ENCODE data around the gene DENND1C. TPM values are rescaled to one million over a fixed set of nuclear protein-coding genes. Genes with fewer than 3 reads are reported as not detected.

The DENND1C gene
- total RNA-seq, 2 experiments from 2014 or later = 58.2 to 61.2 TPM

- Mint-ChIP-seq H3K4me3 (peak overlapping the region; percentile 85), H3K27me3 (peaks cover 1% of the 10 kb centered on the region), H3K27ac (peak overlapping the region; percentile 89), H3K9me3 (no peaks in the 10 kb centered on the region), H3K36me3 (ENCODE audit: low read depth) (no peaks in the 10 kb centered on the region), H3K4me1 (ENCODE audit: low read depth) (peaks cover 32% of the 10 kb centered on the region)
- intact Hi-C loops (cut with micrococcal nuclease) = loop anchor here (2.0 to 10.0 kb wide), 3 partner anchors 116 to 346 kb away; partner anchors contain the start of genes GPR108 and TRIP10
- TF ChIP-seq CTCF (IDR thresholded peaks at IDR 0.05) = peak; percentile 96
- POLR2A ChIA-PET = interaction anchor here (0.6 to 1.4 kb wide), 5 partner anchors 35 to 350 kb away, joined by 3 to 6 read pairs (median 3); partner anchors contain the start of gene DENND1C
- ATAC-seq (peak; percentile 76), DNase-seq (peak; percentile 95)
- CTCF ChIA-PET = interaction anchor here (0.6 to 3.3 kb wide), 20 partner anchors 12 to 347 kb away, joined by 3 to 37 read pairs (median 5); partner anchors contain the start of genes DENND1C, GPR108, TNFSF14 and TUBB4A
Measured at GRCh38 chr19:6516659-6517291, 35.2 kb upstream of the DENND1C start.

GRCh38 chr19:6516018-6516658 lies 34.6 kb upstream of the DENND1C start:
- peak; percentile 84 for DNase-seq
- POLR2A ChIA-PET = interaction anchor here (0.6 to 1.4 kb wide), 4 partner anchors 35 to 347 kb away, joined by 3 to 6 read pairs (median 3); partner anchors contain the start of gene DENND1C
- peaks cover 1% of the 10 kb centered on the region for H3K27me3 Mint-ChIP-seq
- H3K4me1 Mint-ChIP-seq (ENCODE audit: low read depth) = peaks cover 34% of the 10 kb centered on the region
- intact Hi-C loops (cut with micrococcal nuclease) = loop anchor here (2.0 to 10.0 kb wide), 3 partner anchors 116 to 347 kb away; partner anchors contain the start of genes GPR108 and TRIP10
- peak overlapping the region; percentile 86 for H3K27ac Mint-ChIP-seq
- CTCF ChIA-PET = interaction anchor here (0.7 to 3.3 kb wide), 19 partner anchors 11 to 348 kb away, joined by 3 to 37 read pairs (median 5); partner anchors contain the start of genes DENND1C, GPR108, TNFSF14 and TUBB4A
- no peak for TF ChIP-seq CTCF (IDR thresholded peaks at IDR 0.05)
- no peaks in the 10 kb centered on the region for H3K36me3 Mint-ChIP-seq (ENCODE audit: low read depth)
- ATAC-seq = peak; percentile 66
- H3K4me3 Mint-ChIP-seq = peak overlapping the region; percentile 85
- no peaks in the 10 kb centered on the region for H3K9me3 Mint-ChIP-seq

GRCh38 chr19:6514926-6515544 lies 33.4 kb upstream of the DENND1C start:
- ATAC-seq (no peak), DNase-seq (no peak)
- Mint-ChIP-seq H3K4me1 (ENCODE audit: low read depth) (peaks cover 31% of the 10 kb centered on the region), H3K27me3 (no peaks in the 10 kb centered on the region), H3K27ac (no peak overlapping the region), H3K36me3 (ENCODE audit: low read depth) (no peaks in the 10 kb centered on the region), H3K4me3 (peak overlapping the region; percentile 28), H3K9me3 (no peaks in the 10 kb centered on the region)
- CTCF ChIA-PET = no interaction called here
- intact Hi-C loops (cut with micrococcal nuclease) = loop anchor here (5.0 to 10.0 kb wide), 2 partner anchors 117 to 220 kb away; partner anchors contain the start of genes GPR108 and TRIP10
- no peak for TF ChIP-seq CTCF (IDR thresholded peaks at IDR 0.05)
- POLR2A ChIA-PET = no interaction called here

- intact Hi-C loops (cut with micrococcal nuclease) = loop anchor here (10.0 kb wide), 1 partner anchor 221 kb away; the partner anchor contains the start of genes GPR108 and TRIP10
- ChIA-PET POLR2A (no interaction called here), CTCF (no interaction called here)
- Mint-ChIP-seq H3K27me3 (no peaks in the 10 kb centered on the region), H3K4me1 (ENCODE audit: low read depth) (peaks cover 25% of the 10 kb centered on the region), H3K36me3 (ENCODE audit: low read depth) (no peaks in the 10 kb centered on the region), H3K9me3 (no peaks in the 10 kb centered on the region), H3K27ac (no peak overlapping the region), H3K4me3 (no peak overlapping the region)
- DNase-seq (no peak), ATAC-seq (no peak)
- TF ChIP-seq CTCF (IDR thresholded peaks at IDR 0.05) = no peak
Measured at GRCh38 chr19:6514089-6514488, 32.5 kb upstream of the DENND1C start.

Data from activated CD8-positive, alpha-beta T cell treated with anti-CD3 and anti-CD28 coated beads for 36 hours (primary cell).